Stimulated activated CD8-positive, alpha-beta memory T cell treated with anti-CD3 and anti-CD28 coated beads, Interleukin-4, amount 100 ng/mL, for 4 hours (primary cell): ENCODE data around the gene TRIM63.

Source experiments
- DNase-seq, 2 donors: peaks; one replicate each; pipeline ENCODE4 v3.0.0-alpha.2; 2020; ENCODE audit warnings: low read depth in 2 of 2, low spot score in 1 of 2

Gene TRIM63

GRCh38 chr1:26089125-26089524 is 21.7 kb upstream of the TRIM63 start:
- no peak for DNase-seq

DNA sequence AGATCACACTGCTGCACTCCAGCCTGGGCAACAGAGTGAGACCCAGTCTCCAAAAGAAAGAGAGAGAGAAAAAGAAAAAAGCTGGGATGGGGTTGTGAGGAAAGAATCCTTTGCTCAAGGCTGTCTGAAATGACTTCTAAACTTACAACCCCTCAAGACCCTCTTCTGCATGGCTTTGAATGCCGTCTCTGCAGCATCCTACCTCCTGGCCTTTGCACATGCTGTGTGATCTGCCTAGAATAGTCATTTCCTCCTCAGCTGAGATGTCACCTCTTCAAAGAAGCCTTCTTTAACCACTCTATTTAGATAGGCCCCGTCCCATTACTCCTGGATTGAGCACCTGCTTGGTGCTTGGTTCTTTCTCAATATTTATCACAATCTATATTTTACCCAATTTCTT is 17.4 kb upstream of the TRIM63 start:
- DNase-seq, result no peak

DNA sequence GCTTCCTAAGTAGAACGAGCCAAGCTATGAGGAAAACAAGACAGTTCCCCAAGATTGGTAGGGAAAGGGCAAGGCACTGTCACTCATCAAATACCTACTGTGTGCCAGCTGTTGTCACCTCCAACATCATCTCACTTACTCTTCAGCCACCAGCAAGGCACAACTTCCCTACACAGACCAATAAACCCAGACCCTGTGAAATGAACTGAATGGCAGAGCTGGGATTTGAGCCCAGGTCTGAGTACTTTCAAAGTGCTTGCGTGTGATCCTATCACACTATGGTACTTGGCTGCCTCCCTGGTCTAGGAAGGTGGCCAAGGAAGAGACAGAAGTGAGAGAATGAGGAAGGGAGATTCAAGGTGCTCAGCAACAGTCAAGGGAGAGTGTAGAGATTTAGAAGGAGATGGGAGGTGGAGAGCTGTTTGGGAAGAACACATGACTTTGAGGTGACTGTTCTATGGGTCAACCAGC is 16.7 kb upstream of the TRIM63 start:
- DNase-seq, result no peak

DNA sequence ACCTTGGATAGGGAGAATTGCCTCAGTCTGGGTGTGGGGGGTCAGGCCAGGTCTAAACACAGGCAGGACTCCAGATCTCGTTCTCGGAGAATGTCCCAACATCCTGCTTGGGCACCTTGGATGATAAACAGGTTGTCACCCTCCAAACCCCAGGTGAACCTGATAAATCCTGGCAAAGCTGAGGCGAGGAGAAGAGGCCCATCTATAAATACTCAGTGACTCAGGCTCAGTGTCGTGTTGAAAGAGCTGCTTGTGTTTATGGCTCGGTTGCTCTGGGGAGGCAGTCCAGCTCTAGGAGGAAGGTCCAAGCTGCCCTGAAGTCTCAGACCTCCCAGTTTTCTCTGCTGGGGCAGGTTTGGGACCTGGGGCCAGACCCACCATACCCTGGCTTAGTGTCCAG is 15.8 kb upstream of the TRIM63 start:
- DNase-seq, result no peak

GRCh38 chr1:26082020-26082350 is 14.6 kb upstream of the TRIM63 start:
- no peak for DNase-seq

- DNase-seq, result no peak
Observed at GRCh38 chr1:26081267-26082019, 14.0 kb upstream of the TRIM63 start.

DNA sequence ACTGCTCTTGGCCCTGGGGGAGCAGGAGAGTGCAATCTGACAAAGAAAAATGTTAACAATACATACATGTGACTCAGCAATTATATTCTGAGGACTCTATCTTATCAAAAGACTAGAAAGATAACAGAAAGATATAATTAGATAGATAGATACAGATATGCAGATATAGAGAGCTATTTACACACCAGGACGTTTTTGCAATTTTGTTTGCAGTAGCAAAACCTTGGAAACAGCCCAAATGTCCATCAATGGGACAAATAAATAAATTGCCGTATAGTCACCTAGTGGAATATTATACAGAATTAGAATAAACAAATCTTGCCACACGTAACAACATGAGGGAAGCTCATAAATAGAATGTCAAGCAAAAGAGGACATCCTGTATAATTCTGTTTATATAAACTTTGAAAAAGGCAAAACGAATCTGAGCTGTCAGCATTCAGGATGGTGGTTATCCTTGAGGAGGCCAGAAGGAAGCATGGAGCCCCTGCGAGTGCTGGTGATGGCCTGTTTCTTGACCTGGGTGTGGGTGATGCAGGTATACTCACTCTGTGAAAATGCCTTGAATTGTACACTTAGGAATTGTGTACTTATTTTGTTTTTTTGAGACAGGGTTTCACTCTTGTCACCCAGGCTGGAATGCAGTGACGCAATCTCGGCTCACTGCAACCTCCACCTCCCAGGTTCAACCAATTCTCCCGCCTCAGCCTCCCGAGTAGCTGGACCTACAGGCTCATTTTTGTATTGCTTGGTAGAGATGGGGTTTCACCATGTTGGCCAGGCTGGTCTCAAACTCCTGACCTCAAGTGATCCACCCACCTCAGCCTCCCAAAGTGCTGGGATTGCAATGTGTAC is 12.8 kb upstream of the TRIM63 start:
- no peak for DNase-seq

DNA sequence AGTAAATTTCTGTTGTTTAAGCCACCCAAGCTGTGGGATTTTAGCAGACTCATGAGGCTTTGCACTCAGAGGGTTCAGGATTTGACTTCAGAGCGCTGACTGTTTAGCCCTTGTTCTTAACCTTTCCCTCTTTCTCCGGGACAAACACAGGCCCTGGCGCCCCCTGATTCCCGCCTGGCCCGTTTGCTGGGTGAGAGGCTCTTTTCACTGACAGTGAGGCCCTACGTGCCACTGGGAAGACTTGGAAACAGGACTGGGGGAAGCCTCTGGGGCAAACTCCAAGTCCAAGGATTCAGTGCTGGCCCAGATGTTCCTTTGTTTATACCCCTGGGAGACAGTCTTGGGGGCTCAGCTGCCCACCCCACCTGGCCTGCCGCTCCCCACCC is 11.7 kb upstream of the TRIM63 start:
- no peak for DNase-seq

DNA sequence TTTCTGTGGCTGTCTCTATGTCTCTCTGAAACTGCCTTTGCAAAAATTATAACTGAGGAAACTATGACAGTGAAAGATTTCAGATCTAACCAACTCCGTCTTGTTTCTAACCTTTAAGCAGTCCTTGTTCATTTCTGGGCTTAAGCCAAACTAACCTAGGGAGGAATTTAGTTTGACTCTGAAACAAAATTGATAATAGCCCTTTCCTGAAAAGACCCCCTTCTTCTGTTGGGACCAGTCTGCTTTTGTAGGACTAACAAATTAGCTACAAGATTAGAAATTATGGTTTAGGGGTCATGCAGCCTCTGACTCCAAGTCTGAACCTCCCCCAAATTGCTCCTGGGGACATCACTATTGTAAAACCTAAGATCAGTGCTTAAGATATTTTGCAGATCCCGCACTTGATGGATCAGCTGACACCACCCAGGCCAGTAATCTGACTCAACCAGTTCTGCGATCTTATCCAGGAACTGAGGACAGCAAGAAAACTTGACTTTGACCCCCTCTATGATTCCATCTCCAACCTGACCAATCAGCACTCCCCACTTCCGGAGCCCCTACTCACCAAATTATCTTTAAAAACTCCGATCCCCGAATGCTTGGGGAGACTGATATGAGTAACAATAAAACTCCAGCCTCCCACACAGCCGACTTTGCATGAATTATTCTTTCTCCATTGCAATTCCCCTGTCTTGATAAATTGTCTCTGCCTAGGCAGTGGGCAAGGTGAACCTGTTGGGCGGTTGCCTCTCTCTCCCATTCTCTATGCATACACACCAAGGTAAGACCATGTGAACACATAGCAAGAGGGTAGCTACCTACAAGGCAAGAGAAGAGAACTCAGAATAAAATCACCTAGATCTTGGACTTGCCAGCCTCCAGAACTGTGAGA is 11.1 kb upstream of the TRIM63 start:
- no peak for DNase-seq

DNA sequence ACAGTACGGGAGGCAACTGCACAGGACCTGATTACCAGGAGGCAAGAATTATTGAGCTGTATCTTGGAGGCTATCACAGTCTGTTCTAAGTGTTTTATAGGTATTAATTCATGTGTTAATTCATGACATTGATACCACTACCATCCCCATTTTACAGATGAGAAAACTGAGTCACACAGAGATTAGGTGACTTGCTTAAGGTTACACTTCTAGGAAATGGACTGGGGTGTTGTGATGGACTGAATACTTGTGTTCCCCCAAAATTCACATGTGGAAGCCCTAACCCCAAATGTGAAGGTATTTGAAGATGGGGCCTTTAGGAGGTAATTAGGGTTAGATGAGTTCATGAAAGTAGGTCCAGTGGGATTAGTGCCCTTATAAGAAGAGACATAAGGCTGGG is 10.1 kb upstream of the TRIM63 start:
- no peak for DNase-seq

- DNase-seq, result no peak
Observed at GRCh38 chr1:26075421-26076144, 8.2 kb upstream of the TRIM63 start.

DNA sequence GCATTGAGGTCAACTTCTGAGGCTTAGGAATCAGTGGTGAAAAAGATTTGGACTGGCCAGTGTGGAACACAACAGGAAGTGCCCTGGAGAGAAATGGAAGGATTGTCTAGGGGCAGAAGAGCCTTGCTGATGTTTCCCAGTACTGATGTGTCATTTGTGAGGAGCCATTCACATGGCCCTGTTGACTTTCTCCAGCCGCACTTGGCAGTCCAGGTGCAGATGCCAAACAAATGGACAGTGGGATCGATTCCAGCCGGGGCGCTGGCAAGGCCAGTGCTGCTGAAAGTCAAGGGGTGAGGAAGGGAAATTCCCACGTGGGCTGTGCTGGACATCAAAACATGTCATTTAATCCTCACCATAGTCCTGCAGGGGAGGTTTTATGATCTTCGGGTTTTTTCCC is 4.9 kb upstream of the TRIM63 start:
- DNase-seq, result no peak

DNA sequence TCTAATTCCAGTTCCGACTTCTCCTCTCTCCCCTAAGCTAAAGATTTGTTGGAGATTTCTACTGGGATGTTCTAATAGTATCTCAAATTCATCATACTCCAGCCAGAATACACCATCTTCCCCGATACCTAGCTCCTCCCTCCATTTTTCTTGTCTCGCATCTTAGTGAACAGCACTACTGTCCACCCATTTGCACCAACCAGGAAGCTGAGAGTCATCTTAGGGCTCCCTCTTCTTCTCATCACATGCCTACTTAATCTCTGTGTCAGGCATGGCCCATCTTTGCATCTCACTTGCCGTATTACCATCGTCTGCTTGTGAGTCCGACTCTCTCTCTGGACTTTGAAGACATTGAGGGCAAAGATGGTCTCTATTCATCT is 3.5 kb upstream of the TRIM63 start:
- DNase-seq, result no peak

- no peak for DNase-seq
Observed at GRCh38 chr1:26070296-26070962, 3.0 kb upstream of the TRIM63 start.

- DNase-seq, result no peak
Observed at GRCh38 chr1:26069941-26070295, 2.5 kb upstream of the TRIM63 start.

DNA sequence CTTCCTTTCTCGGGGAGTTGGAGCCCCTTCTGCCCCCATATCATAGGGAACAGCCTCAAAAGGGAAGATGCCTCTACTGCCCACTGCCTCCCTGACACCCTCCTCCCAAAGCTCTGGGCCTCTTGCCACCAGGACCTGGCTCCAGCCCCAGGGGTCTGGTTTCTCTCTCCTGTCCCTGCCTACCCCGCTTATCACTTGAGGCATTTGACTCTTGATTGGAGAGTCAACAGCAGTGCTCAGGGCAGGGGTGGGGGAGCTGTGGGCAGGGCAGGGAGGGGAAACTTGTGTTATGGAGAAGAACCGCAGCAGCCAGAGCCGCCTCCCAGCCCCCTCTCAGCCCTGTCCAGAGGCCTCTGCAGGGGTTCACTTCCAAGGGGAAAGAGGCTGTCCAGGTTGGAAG is 573 bp downstream of the TRIM63 start:
- DNase-seq, result no peak

GRCh38 chr1:26066160-26066559 is 1.3 kb downstream of the TRIM63 start:
- DNase-seq, result no peak

DNA sequence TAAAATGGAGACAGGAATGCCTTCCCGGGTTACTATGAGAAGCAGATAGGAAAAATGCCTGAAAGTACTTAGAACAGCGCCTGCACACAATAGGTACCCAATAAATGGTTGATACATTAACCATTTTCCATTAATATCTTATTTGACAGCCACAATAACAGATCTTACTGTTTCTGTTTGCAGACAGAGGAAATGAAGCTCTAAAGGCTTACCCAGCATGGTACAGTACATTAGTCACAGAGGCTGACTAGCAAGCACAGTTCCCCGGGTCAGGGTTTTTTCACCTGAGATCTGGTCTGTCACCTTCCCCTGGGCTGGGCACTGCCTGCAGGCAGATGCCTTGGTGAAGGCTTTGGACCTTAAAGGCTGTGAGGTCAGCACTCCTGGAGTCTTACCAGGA is 2.9 kb downstream of the TRIM63 start:
- DNase-seq, result no peak

DNA sequence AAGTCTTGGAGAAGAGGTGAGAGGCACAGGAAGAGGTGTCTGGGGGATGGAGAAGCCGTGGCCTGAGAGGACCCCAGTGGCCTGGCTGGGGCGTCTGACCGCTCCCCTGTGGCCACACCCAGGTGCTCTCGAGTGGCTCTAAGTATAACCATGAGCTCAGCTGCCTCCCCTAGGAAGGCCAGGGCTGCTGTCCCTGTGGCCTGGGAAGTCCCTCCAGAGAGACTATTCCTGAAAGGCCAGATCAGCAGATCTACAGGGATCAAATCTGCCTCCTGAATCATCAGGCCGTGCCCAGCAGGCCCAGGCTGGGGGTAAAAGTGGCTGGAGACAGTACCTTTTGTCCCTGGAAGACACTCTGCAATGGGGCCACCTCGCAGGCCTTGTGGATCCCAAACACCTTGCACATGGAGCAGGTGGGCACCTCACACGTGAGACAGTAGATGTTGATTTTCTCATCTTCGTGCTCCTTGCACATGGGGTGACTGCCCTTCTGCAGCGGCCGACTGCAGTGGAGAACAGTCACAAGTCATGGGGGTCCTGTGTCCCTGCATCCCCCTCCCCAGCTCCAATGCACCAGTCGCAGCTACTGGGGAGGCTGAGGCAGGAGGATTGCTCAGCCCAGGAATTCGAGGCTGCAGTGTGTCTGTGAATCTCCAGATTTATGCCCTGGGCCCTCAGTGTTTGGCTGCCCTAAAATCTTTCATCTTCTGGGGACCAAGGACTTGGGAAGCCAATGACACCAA is 6.4 kb downstream of the TRIM63 start:
- DNase-seq, result no peak

GRCh38 chr1:26059906-26060305 is 7.5 kb downstream of the TRIM63 start:
- no peak for DNase-seq
